Measurements from ENCODE around the gene SALL1. TPM values are rescaled to one million over a fixed set of nuclear protein-coding genes. Genes with fewer than 3 reads are reported as not detected.

SALL1 gene
- 17.2 TPM for polyA plus RNA-seq (2013, experiment 1 of 2)
- 17.7 TPM for polyA plus RNA-seq (2013, experiment 2 of 2)

- H4K5ac ChIP-seq (ENCODE audit: low read length): no peak within 1 kb of the TSS
- H2AK5ac ChIP-seq (ENCODE audit: low read length): no peak within 1 kb of the TSS
- H3K79me1 ChIP-seq (ENCODE audit: low read length): peaks cover 4% of the 10 kb centered on the region
- H3K4me2 ChIP-seq (ENCODE audit: low read length): peak within 1 kb of the TSS; percentile 71
- no peak for DNase-seq
- H3K4me3 ChIP-seq (ENCODE audit: low read length): peak within 1 kb of the TSS; percentile 91
- no peaks in the 10 kb centered on the region for H3K36me3 ChIP-seq (ENCODE audit: control insufficient read depth, insufficient read depth, low read length)
- no peak within 1 kb of the TSS for H2BK15ac ChIP-seq (replicated peaks; ENCODE audit: low read depth)
- peak within 1 kb of the TSS; percentile 96 for H3K27ac ChIP-seq (ENCODE audit: low read depth, low read length)
- peak within 1 kb of the TSS; percentile 95 for H3K4ac ChIP-seq (ENCODE audit: low read depth, low read length)
- peak within 1 kb of the TSS; percentile 98 for H3K56ac ChIP-seq (ENCODE audit: low read length)
- H3K9ac ChIP-seq (ENCODE audit: low read length): peak within 1 kb of the TSS; percentile 97
- H3K18ac ChIP-seq (ENCODE audit: low read length): peak within 1 kb of the TSS; percentile 97
- H2BK5ac ChIP-seq (ENCODE audit: low read length): peak within 1 kb of the TSS; percentile 87
- no CpG with 5 or more reads among the region's 38 CpGs for WGBS (ENCODE audit: extremely low coverage, insufficient coverage, low lambda C conversion rate)
- H2BK120ac ChIP-seq (ENCODE audit: low read depth, low read length): peak within 1 kb of the TSS; percentile 76
- H3K23ac ChIP-seq (ENCODE audit: low read length): peak within 1 kb of the TSS; percentile 74
- no peaks in the 10 kb centered on the region for H3K27me3 ChIP-seq (ENCODE audit: insufficient read depth, low read length, poor library complexity)
- peaks cover 11% of the 10 kb centered on the region for H3K4me1 ChIP-seq (ENCODE audit: control insufficient read depth, low read depth, low read length)
- H3K79me2 ChIP-seq (ENCODE audit: control insufficient read depth, insufficient read depth, low read length): peaks cover 46% of the 10 kb centered on the region
- peak within 1 kb of the TSS; percentile 8 for H4K8ac ChIP-seq (ENCODE audit: low read depth, low read length)
These were observed at the start of gene SALL1 for GRCh38 chr16:51150888-51151320. TSS of gene SALL1 (minus strand) at chr16:51151270. CDS start at chr16:51151241, 29 bp downstream.

GRCh38 chr16:51200793-51201192, 49.7 kb upstream of the SALL1 start:
- Histone ChIP-seq H3K27ac (ENCODE audit: low read depth, low read length) (no peak overlapping the region), H2BK5ac (ENCODE audit: low read length) (no peak overlapping the region), H4K8ac (ENCODE audit: low read depth, low read length) (no peak overlapping the region), H3K4ac (ENCODE audit: low read depth, low read length) (no peak overlapping the region), H2BK120ac (ENCODE audit: low read depth, low read length) (no peak overlapping the region), H4K5ac (ENCODE audit: low read length) (no peak overlapping the region), H3K27me3 (ENCODE audit: insufficient read depth, low read length, poor library complexity) (no peaks in the 10 kb centered on the region), H3K79me2 (ENCODE audit: control insufficient read depth, insufficient read depth, low read length) (no peaks in the 10 kb centered on the region), H2AK5ac (ENCODE audit: low read length) (no peak overlapping the region), H2BK15ac (replicated peaks; ENCODE audit: low read depth) (no peak overlapping the region), H3K56ac (ENCODE audit: low read length) (no peak overlapping the region), H3K36me3 (ENCODE audit: control insufficient read depth, insufficient read depth, low read length) (no peaks in the 10 kb centered on the region), H3K18ac (ENCODE audit: low read length) (no peak overlapping the region), H3K23ac (ENCODE audit: low read length) (no peak overlapping the region), H3K4me3 (ENCODE audit: low read length) (no peak overlapping the region), H3K9ac (ENCODE audit: low read length) (no peak overlapping the region), H3K4me1 (ENCODE audit: control insufficient read depth, low read depth, low read length) (no peaks in the 10 kb centered on the region), H3K79me1 (ENCODE audit: low read length) (no peaks in the 10 kb centered on the region), H3K4me2 (ENCODE audit: low read length) (no peak overlapping the region)
- no CpG with 5 or more reads among the region's 2 CpGs for WGBS (ENCODE audit: extremely low coverage, insufficient coverage, low lambda C conversion rate)
- no peak for DNase-seq

DNA sequence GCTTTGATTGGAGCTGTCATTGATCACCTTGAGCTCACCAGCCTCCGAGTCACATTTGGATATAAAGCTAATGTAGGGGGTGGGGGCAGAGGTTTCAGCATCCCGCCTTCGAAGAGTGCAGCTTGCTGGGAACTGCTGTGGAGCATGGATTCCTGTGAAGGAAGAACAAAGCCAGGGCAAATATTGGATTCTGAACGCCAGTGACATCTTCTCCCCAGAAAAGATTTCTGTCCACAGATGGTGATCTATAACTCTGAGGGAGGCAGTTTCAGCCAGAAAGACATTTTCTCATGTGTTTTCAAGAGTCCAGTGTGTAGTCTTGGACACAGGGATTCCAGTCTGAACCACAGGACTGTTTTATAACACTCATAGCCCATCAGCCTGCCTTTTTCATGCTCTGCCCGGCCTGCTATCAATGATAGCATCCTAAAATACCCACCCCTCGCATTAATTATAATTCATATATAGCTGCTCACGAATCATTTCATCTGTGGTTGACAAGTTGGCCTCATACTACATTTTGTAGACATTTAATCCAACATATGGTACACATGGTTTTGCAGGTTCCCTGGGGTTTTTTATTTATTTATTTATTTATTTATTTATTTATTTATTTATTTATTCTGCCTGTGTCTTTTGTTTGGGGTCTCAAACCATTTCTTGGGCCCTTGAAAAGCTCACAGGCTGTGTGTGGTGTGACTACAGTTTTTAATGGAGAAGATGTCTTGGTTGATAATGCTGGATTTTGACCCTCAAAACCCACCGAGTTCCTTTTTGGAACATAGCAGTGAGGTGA, 47.1 kb upstream of the SALL1 start:
- Histone ChIP-seq H3K23ac (ENCODE audit: low read length) (no peak overlapping the region), H3K4me1 (ENCODE audit: control insufficient read depth, low read depth, low read length) (no peaks in the 10 kb centered on the region), H2BK5ac (ENCODE audit: low read length) (no peak overlapping the region), H3K27me3 (ENCODE audit: insufficient read depth, low read length, poor library complexity) (no peaks in the 10 kb centered on the region), H3K4me3 (ENCODE audit: low read length) (no peak overlapping the region), H4K5ac (ENCODE audit: low read length) (no peak overlapping the region), H2BK120ac (ENCODE audit: low read depth, low read length) (no peak overlapping the region), H2AK5ac (ENCODE audit: low read length) (no peak overlapping the region), H3K56ac (ENCODE audit: low read length) (no peak overlapping the region), H3K79me1 (ENCODE audit: low read length) (no peaks in the 10 kb centered on the region), H3K27ac (ENCODE audit: low read depth, low read length) (no peak overlapping the region), H3K9ac (ENCODE audit: low read length) (no peak overlapping the region), H3K4me2 (ENCODE audit: low read length) (no peak overlapping the region), H3K36me3 (ENCODE audit: control insufficient read depth, insufficient read depth, low read length) (no peaks in the 10 kb centered on the region), H3K79me2 (ENCODE audit: control insufficient read depth, insufficient read depth, low read length) (no peaks in the 10 kb centered on the region), H3K4ac (ENCODE audit: low read depth, low read length) (no peak overlapping the region), H3K18ac (ENCODE audit: low read length) (no peak overlapping the region), H4K8ac (ENCODE audit: low read depth, low read length) (no peak overlapping the region), H2BK15ac (replicated peaks; ENCODE audit: low read depth) (no peak overlapping the region)
- no peak for DNase-seq
- no CpG with 5 or more reads among the region's 8 CpGs for WGBS (ENCODE audit: extremely low coverage, insufficient coverage, low lambda C conversion rate)

- H3K4me2 ChIP-seq (ENCODE audit: low read length): no peak overlapping the region
- H4K8ac ChIP-seq (ENCODE audit: low read depth, low read length): no peak overlapping the region
- no peak for DNase-seq
- no peak overlapping the region for H3K4ac ChIP-seq (ENCODE audit: low read depth, low read length)
- H2BK5ac ChIP-seq (ENCODE audit: low read length): no peak overlapping the region
- H3K23ac ChIP-seq (ENCODE audit: low read length): no peak overlapping the region
- no peaks in the 10 kb centered on the region for H3K79me2 ChIP-seq (ENCODE audit: control insufficient read depth, insufficient read depth, low read length)
- H4K5ac ChIP-seq (ENCODE audit: low read length): no peak overlapping the region
- no peaks in the 10 kb centered on the region for H3K4me1 ChIP-seq (ENCODE audit: control insufficient read depth, low read depth, low read length)
- WGBS (ENCODE audit: extremely low coverage, insufficient coverage, low lambda C conversion rate): no CpG with 5 or more reads among the region's 3 CpGs
- H2AK5ac ChIP-seq (ENCODE audit: low read length): no peak overlapping the region
- no peak overlapping the region for H3K18ac ChIP-seq (ENCODE audit: low read length)
- no peak overlapping the region for H3K56ac ChIP-seq (ENCODE audit: low read length)
- no peaks in the 10 kb centered on the region for H3K27me3 ChIP-seq (ENCODE audit: insufficient read depth, low read length, poor library complexity)
- no peaks in the 10 kb centered on the region for H3K79me1 ChIP-seq (ENCODE audit: low read length)
- H3K36me3 ChIP-seq (ENCODE audit: control insufficient read depth, insufficient read depth, low read length): no peaks in the 10 kb centered on the region
- no peak overlapping the region for H3K4me3 ChIP-seq (ENCODE audit: low read length)
- H3K9ac ChIP-seq (ENCODE audit: low read length): no peak overlapping the region
- H2BK15ac ChIP-seq (replicated peaks; ENCODE audit: low read depth): no peak overlapping the region
- H2BK120ac ChIP-seq (ENCODE audit: low read depth, low read length): no peak overlapping the region
- H3K27ac ChIP-seq (ENCODE audit: low read depth, low read length): no peak overlapping the region
These were observed 42.8 kb upstream of the SALL1 start for GRCh38 chr16:51193879-51194278.

DNA sequence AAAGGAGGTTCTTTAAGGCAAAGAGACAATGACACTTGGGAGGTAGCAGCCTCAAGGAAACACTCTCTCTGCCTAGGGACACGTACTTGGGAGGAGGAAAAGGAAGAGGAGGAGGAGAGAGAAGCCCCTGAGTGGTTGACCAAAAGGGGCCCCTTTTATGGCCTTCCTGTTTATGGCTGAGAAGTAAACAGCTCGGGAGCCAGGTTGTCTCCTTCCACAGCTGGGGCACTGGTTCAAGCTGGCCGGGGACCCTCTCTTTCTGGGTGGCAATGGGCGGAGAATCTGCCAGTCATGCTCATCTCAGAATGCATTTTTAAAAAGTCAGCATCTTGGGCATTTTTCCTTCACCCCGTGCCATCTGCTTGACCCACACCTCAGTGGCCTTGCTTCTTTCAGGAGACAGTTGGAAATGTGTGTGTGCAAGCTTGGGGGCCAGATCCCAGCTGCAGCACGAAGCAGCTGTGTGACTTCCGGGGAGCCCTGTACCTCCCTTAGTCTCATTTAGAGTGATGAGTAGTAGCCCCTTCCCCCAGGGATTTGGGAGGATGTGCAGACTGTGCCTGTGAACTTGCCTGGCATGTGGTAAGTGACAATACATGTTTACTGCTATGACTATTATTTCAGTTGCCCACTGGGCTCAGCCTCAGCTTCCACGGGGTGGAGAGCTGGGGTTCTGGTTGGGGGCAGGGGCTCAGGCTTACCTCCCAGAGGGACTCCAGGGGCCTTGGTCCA, 33.8 kb upstream of the SALL1 start:
- Histone ChIP-seq H2BK5ac (ENCODE audit: low read length) (no peak overlapping the region), H2AK5ac (ENCODE audit: low read length) (no peak overlapping the region), H2BK120ac (ENCODE audit: low read depth, low read length) (no peak overlapping the region), H3K27ac (ENCODE audit: low read depth, low read length) (no peak overlapping the region), H4K8ac (ENCODE audit: low read depth, low read length) (no peak overlapping the region), H3K4me1 (ENCODE audit: control insufficient read depth, low read depth, low read length) (peaks cover 16% of the 10 kb centered on the region), H3K4ac (ENCODE audit: low read depth, low read length) (no peak overlapping the region), H3K79me2 (ENCODE audit: control insufficient read depth, insufficient read depth, low read length) (no peaks in the 10 kb centered on the region), H3K36me3 (ENCODE audit: control insufficient read depth, insufficient read depth, low read length) (no peaks in the 10 kb centered on the region), H3K27me3 (ENCODE audit: insufficient read depth, low read length, poor library complexity) (no peaks in the 10 kb centered on the region), H3K79me1 (ENCODE audit: low read length) (no peaks in the 10 kb centered on the region), H3K4me3 (ENCODE audit: low read length) (no peak overlapping the region), H4K5ac (ENCODE audit: low read length) (no peak overlapping the region), H3K18ac (ENCODE audit: low read length) (no peak overlapping the region), H3K4me2 (ENCODE audit: low read length) (no peak overlapping the region), H3K9ac (ENCODE audit: low read length) (no peak overlapping the region), H2BK15ac (replicated peaks; ENCODE audit: low read depth) (no peak overlapping the region), H3K56ac (ENCODE audit: low read length) (peak overlapping the region; percentile 11), H3K23ac (ENCODE audit: low read length) (peak overlapping the region; percentile 45)
- no peak for DNase-seq
- WGBS (ENCODE audit: extremely low coverage, insufficient coverage, low lambda C conversion rate): no CpG with 5 or more reads among the region's 8 CpGs

Data from mesendoderm (in vitro differentiated cells).